Left ventricle myocardium superior (tissue), 1 donor: Measurements from ENCODE around the gene CA12. TPM values are rescaled to one million over a fixed set of nuclear protein-coding genes. Genes with fewer than 3 reads are reported as not detected.
"Not testable (repeated sequence)": the region's sequence is repeated elsewhere in the genome, so short reads cannot be mapped to it uniquely, and the experiment has no call there.

Experiments
- ATAC-seq: fragments of 200-7000 bp; cut with Tn5 transposase; one replicate; pipeline ENCODE4 v1.9.1; 2020; ENCODE audit warnings: mild to moderate bottlenecking, moderate library complexity
- DNase-seq: peaks from one replicate; pipeline ENCODE4 v3.0.0-alpha.2; 2020
- intact Hi-C: fragments of 100-400 bp; cut with micrococcal nuclease; formaldehyde crosslinking; loops from one replicate; pipeline ENCODE4 v1.11.0; 2022
- total RNA-seq: library from RNA; stranded (reverse); fragmentation: NEBNext Ultra II Directional; extraction: Animal tissue kit (Norgen Biotek cat#: 25700); gene quantifications from one replicate; pipeline ENCODE4 v1.2.1, GENCODE V29; 2021
- donor health status: DM: no; HTN: yes; CAD: no; lungs with severe emphysema.

The CA12 gene
- total RNA-seq, 1 donor from 2014 or later, result 0.74 TPM

DNA sequence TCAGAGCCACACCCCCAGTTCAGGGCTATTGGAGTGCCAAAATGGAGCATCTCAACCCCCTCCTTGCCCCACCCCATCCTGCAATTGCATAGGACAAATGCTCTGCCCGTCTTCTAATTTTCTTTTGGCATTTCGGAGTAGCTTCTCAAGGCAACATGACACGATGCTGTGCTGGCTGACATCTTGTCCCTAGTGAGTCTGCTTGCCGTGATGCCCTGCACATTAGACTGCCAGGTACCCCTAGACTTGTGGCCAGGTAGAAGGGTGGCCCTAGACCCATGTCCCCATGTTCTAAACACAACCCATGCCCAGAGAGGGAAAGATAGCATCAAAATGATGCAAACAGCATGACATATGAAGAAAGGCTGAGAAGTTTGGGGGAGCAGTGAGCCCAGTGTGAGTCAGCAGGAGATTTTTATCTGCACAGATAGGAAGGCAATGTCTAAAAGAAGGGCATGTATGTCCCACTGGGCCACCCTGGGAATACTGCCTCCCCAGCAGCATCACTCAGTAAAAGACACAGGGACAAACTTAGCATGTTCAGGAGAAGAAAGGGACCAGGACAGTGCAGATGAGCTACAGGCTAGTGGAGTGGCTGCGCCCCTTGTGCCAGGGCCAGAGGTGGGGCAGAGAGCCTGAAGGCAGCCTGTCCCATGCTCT lies 36.8 kb downstream of the CA12 start:
- intact Hi-C loops, result no loop called here

DNA sequence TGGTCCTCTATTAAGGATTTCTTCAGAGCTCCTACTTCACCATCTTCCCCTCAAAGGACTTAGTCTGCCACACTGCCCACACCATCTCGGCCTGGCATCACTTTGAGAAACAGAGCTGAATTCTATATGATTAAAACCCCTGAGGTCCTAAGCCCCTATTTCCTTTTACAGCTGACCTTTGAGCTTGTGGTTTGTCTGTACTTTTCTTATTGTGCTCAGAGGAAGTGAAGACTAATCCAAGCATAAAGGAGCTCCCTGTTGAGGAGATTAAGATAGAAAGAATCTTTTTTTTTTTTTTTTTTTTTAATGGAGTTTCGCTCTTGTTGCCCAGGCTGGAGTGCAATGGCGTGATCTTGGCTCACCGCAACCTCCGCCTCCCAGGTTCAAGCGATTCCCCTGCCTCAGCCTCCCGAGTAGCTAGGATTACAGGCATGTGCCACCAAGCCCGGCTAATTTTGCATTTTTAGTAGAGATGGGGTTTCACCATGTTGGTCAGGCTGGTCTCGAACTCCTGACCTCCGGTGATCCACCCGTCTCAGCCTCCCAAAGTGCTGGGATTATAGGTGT lies 38.6 kb downstream of the CA12 start:
- intact Hi-C loops, DNase-seq, ATAC-seq: not testable (repeated sequence)

More for the DNA sequence above, 36.8 kb downstream of the CA12 start:
- DNase-seq (no peak), ATAC-seq (no peak)

DNA sequence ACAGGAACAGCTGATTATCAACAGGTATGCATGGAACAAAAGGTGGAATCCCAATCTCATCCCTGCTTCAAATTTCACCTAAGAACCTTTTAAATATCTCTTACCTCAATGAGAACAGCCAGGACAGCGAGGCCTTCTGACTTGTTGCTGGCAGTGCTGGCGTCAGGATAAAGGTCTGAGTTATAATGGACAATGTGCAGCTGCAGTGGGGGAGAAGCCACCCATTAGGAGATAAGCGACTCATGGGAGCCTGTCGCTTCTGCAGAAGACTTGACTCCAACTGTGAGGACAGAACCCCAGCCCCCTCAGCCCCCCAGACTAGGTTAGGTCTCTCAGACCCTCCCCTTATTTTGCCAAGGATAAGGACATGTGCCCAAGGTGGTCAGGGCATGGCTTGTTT lies 39.7 kb downstream of the CA12 start:
- intact Hi-C loops, result no loop called here
- ATAC-seq (no peak), DNase-seq (no peak)

DNA sequence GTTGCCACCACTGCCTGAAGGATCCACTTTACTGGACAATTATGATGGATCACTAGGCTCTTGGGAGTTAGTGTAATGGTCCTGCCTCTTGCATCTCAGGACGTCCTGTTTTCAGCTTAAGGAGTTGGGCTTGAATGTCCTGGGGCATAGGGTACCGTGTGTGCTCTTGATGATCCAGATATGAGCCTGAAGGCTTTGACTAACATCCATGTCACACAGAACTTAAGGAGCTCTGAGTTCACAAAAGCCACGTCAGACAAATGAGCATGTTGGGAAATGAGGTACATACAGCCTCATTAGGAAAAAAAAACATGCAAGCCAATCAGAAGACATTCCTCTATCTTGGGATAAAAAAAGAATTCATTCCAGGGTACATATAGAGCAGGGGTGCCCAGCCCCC lies 40.8 kb downstream of the CA12 start:
- intact Hi-C loops, result no loop called here
- DNase-seq (no peak), ATAC-seq (no peak)

DNA sequence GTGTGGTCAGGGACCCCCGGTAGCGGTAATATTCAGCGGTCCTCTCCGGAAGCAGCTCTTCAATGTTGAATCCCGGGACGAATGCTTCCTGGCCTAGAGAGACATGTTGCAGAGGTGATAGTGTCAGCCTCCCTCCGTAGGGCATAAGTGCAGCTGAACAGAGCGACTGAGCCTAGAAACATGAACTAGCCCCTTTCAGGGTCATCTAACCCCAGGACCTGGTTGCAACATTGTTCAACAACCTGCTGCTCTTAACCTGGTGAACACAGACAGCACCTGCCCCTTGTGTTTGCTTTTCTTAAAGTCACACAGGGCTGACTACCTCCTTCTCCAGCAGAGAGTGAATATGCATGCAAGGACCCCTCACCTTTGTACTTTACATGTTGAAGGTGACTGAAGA lies 41.3 kb downstream of the CA12 start:
- no peak for ATAC-seq
- intact Hi-C loops, result no loop called here
- no peak for DNase-seq

DNA sequence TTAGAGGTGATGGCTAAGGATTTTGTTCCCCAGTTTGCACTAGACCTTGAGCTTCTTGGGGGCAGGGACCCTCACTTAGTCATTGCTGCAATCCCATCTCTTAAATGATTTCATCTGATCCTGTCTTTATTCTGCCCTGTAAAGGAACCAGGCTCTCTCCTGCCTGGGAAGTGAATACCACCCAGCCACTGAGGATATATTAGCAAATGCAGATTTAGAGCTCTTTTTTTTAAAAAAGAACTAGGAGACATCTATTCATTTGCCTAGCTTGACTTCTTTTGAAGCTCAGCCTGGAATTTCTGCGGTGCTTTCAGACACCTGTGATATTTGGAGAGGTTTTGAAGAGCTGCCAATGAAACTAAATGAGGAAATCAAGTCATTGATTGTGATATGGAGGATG lies 41.8 kb downstream of the CA12 start:
- DNase-seq (no peak), ATAC-seq (no peak)

DNA sequence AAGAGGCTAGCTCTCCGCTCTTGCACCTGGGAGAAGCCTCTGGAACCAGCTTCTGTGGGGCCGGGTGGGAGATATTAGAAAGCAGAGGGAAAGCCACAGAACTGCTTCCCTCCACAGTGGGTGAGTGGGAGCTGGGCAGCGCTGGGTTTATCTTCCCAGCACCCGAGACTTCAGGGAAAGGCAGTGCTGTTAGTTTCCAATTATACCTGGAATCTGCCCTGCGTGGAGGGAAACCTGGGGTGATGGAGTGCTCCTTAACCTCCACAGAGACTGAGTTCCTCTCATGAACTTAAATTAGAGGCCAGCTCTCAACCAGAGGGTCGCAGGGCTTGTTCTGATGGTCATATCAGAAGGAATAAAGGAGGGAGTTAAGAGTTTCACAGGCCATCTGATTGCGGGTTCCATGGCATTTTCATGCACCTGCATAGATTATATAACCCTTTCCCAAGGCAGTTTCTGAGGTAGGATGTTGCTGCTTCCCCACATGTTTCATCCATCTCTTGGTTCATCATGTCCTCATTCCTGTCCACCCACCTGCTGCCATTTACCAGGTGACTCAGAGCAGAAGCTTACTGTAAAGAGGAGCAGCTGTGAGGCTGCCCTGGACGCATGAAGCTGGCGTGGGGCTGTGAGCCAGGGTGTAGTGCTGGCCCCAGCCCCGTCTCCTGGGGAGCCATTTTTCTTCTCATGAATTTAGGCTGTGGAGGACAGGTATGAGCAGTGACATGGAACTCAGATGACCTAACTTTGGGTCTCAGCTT lies 42.5 kb downstream of the CA12 start:
- intact Hi-C loops, result no loop called here
- DNase-seq (no peak), ATAC-seq (no peak)

More for the DNA sequence above, 41.8 kb downstream of the CA12 start:
- intact Hi-C loops, result no loop called here

DNA sequence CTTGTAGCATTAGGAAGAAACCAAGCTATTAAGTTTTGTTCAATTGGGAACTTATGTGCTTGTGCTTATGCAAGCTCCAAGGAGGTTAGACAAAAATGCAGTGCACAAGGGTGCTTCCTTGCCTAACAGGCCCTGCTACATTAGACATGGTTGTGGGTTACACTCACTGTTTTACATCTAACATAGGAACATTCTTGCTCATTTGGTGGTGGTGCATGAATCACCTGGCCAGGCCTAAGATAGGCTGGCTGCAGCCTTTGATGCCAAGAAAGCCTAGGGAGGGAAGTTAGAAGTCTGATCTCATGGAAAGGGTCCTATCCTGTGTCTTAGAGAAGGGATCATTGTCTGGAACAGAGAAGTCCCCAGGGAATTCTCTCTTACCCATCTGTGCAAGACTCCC lies 43.5 kb downstream of the CA12 start:
- DNase-seq (no peak), ATAC-seq (no peak)
- intact Hi-C loops, result no loop called here

DNA sequence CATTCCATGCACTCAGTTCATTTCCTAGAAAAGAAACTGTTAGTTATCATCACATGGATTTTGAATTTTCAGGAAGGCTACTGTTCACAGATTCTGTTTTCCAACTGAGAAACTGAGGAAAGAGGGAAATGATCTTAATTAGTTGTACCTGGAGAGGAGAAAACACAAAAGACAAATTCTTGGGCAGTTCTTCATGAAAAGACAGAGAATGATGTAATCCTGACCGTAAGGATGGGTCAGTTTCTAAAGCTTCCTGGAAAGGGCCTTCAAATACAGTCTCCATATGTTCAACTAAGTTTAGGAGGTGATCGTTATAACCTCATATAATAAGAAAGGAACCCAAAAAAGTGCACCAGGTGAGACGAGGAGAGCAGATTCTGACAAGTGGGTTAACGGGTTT lies 44.6 kb downstream of the CA12 start:
- DNase-seq, result no peak
- no peak for ATAC-seq
- intact Hi-C loops, result no loop called here

DNA sequence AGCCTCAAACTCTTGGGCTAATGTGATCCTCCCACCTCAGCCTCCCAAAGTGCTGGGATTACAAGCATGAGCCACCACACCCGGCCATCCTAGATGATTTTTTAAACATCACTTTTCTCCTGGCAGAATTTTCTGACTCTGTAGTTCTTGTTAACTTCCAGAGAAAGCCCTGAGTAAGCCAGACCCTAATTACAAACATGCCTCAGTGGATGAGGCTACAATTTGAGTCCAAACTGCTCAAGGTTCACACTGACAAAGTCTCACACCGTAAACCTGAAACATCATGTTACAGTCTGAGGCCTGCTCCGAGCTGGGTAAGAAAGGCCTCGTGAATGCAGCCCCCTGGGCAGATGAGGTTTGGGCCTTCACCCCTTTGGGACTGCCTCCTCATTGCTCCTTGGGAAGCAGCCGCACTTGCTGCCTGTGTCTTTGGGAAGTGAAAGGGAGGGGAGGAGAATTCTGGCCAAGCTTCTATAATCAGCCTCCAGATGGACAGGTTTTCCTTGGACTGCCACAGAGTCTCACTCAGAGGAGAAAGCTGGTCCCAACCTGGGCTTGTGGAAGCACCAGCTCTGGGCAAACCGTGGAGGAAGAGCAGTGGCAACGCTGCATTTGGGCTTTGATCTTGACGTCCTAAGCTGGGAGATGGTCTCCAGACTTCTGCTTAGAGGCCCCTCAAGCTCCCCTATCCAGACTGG lies 46.0 kb downstream of the CA12 start:
- no peak for ATAC-seq
- no peak for DNase-seq
- intact Hi-C loops, result no loop called here

DNA sequence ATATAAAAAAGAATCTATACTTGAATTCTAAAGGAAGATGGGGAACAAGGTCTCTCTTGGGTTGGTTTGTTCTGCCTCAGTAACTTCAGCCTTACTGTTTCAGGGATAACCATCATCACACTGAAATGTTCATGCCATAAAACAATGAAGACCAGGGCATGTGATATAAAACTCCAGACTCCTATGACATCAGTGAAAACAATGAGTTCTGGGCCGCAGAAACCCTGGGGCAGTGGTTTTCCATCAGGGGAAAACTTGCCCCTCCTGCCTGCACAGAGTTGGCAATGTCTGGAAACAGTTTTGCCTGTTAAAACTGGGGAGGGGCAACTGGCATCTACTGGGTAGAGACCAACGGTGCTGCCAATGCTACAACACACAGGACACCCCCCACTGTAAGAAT lies 46.8 kb downstream of the CA12 start:
- intact Hi-C loops, result no loop called here
- no peak for DNase-seq
- no peak for ATAC-seq

DNA sequence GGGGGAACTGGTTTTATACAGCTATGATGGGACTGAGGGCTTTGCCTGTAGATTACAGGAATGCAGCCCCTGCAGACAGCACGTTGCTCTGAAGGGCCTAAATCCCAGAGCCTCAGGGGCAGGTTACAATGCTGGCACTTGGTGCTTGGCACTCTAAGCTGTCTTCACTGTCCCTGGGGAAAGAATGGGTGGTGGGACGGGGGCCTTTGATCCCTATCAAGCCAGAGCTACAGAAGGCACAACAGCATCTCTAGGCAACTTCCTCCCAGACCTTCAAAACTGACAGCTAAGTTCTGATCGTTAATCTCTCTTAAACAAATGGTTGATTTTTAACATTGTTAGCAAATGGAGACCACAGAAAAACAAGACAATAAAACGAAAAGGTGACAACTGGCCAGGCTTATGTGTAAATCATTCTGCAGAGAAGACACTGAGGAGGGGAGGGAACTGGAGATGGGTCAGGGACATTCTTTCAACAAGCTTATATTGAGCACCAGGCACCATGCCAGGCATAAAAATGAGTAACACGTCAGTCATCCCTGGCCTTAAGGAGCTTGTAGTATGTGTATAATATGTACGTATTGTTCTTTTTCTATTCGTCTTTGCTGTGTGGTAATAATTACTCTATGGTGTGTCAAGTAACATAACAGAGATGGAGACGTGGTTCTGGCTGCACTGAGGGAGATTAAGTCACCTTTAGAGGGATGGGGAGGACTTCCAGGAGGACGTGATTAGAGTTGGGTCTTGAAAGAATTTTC lies 49.1 kb downstream of the CA12 start:
- intact Hi-C loops, result no loop called here
- ATAC-seq (no peak), DNase-seq (no peak)

DNA sequence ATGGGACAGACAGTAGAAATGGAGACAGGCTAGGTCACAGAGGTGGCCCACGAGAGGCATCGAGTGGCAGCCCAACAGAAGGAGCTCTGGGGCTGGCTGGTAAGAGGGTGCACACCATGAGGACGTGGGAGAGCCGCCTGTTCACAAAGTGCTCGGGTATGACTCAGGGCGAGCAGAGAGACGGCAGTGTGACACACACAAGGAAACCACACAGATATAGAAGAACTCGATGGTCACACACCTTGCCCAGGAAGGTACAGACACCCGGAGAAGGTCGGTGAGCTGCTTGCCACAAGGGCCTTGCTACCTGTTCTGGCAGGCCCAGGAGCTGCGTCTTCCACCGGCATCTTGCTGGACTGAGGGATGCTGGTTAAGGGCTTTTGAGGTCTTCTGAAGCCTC lies 50.2 kb downstream of the CA12 start:
- intact Hi-C loops, result no loop called here
- ATAC-seq, result no peak
- DNase-seq, result no peak

DNA sequence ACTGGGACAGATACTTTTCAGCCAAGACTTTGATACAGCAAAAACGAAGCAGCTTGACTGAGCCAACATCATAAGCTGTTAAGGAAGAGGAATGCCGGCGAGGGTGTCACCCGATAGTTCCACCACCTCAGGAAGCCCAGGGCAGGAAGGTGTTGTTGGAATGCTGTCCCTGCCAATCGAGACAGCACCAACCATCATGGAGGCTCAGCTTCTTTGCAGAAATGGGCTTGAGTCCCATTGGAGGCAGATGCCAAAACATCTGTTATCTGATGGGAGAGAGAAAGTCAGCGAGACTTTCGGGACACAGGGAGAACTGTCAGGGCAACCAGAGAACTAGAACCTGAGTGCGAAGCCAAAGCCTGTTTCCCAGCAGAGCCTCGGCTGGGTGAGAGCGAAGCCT lies 50.7 kb downstream of the CA12 start:
- DNase-seq (no peak), ATAC-seq (no peak)
- intact Hi-C loops, result no loop called here

DNA sequence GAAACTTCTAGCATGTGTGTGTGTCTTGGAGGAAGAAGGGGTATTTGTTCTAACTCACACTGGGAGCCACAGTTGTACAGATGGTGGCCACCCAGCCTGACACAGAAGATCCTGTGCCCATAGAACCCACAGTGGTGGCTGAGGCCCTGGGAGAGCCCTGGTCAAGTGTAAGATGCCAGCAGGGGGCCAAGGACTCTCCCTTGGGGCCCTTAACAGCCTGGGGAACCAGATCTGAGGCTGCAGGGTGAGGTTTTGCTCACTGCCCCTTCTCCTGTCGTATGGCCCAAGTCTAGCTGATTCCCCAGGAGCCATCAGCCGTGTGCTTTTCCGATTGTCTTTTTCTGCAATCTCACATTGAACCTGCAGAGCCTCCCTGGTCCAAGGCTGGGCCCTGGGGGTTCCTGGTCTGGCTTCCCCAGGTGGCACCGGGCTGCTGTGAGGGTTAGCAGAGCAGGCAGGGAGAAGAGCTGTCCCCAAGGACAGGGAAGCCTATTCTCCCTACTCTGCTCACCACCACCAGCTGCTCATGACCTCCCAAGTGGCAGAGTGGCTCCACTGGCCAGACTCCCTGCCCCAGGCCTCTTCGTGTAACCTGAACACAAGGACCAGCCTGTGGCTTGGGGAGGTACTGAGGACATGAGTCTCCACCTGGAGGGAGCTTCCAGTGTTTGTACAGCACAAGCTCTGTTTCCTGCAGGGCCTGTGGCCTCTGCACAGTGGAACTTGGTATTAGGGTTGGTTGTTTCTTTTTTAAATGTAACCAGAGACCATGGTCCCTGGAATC lies 51.9 kb downstream of the CA12 start:
- no peak for ATAC-seq
- intact Hi-C loops, result no loop called here
- no peak for DNase-seq

DNA sequence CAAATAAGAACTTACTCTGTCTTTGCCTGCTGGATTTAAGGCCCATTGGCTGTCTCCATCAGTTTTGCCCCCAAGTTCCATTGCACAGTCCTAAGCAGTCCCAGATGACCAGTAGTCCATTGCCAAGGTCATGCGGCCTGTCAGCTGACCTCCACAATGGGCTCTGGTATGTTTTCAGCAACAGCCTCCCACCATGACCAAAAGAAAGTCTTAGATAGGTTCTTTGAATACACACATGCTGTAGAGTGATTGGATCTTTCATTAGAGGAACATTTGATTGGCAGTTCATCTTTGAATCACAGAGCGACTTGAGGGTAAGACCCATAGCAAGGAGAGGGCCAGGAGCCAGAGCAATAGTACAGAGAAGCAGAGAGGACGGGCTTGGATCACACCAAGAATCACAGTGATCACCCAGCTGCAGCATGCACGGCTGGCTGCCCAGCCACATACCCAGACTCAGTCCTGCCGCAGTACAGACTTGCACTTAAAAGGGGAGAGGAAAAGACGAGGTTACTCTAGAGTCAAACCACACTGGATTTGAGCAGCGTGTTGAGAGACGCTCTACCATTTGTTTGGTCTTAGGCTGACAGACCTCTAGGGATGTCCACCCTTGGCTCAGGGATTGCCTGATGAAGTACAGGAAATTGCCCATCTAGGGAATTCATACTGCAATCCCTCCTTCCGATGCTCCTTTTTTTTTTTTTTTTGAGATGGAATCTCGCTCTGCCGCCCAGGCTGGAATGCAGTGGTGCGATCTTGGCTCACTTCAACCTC lies 53.8 kb downstream of the CA12 start:
- DNase-seq, result no peak
- peak; percentile 60 for ATAC-seq
- intact Hi-C loops, result no loop called here

DNA sequence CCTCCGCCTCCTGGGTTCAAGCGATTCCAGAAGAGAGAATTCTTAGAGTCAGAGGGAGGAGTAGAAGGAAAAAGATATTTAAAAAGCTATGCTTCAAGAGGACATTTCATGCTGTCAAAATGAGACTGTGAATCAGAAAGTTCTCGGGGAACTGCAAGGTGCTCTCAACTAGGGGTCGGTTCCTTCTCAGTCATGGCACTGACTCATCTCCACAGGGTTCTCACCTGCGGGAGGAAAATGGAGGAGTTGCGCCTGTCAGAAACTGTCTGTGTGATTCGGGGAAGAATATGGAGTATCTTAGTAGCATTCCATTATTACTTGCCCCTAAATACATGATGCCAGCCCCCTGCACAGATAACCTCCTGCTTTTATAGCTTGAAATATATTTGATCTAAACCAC lies 56.9 kb downstream of the CA12 start:
- no peak for DNase-seq
- ATAC-seq, result no peak
- intact Hi-C loops, result no loop called here
